ENCODE measurements around the gene KRTAP10-6. TPM values are rescaled to one million over a fixed set of nuclear protein-coding genes. Genes with fewer than 3 reads are reported as not detected.
"Not testable (repeated sequence)": the region's sequence is repeated elsewhere in the genome, so short reads cannot be mapped to it uniquely, and the experiment has no call there.

Gene KRTAP10-6
- total RNA-seq, 1 experiment from 2014 or later, result not detected

- not testable (repeated sequence) for H2AFZ ChIP-seq (ENCODE audit: low read length); H3K27ac ChIP-seq (ENCODE audit: low read length); H3K36me3 ChIP-seq (ENCODE audit: insufficient read depth, low read length); H4K20me1 ChIP-seq (ENCODE audit: insufficient read depth, low read depth, low read length); H3K4me2 ChIP-seq (ENCODE audit: low read depth, low read length, poor library complexity, severe bottlenecking); H3K9ac ChIP-seq (ENCODE audit: low read length); H3K79me2 ChIP-seq (ENCODE audit: low read length); H3K27me3 ChIP-seq (ENCODE audit: low read length); DNase-seq; H3K4me3 ChIP-seq (ENCODE audit: low read length); H3K4me1 ChIP-seq (ENCODE audit: low read length); H3K9me3 ChIP-seq (ENCODE audit: low read length); H3K9me2 ChIP-seq (replicated peaks; ENCODE audit: insufficient read depth, low read length)
These were observed 1.2 kb downstream of the KRTAP10-6 start for GRCh38 chr21:44590897-44591800.

- Histone ChIP-seq H3K9me3 (ENCODE audit: low read length) (no peaks in the 10 kb centered on the region), H4K20me1 (ENCODE audit: insufficient read depth, low read depth, low read length) (no peaks in the 10 kb centered on the region), H3K9me2 (replicated peaks; ENCODE audit: insufficient read depth, low read length) (no peaks in the 10 kb centered on the region), H3K9ac (ENCODE audit: low read length) (no peak overlapping the region), H3K4me1 (ENCODE audit: low read length) (no peaks in the 10 kb centered on the region), H3K27ac (ENCODE audit: low read length) (no peak overlapping the region), H3K79me2 (ENCODE audit: low read length) (no peaks in the 10 kb centered on the region), H3K4me2 (ENCODE audit: low read depth, low read length, poor library complexity, severe bottlenecking) (no peak overlapping the region), H3K36me3 (ENCODE audit: insufficient read depth, low read length) (no peaks in the 10 kb centered on the region), H3K27me3 (ENCODE audit: low read length) (no peaks in the 10 kb centered on the region), H3K4me3 (ENCODE audit: low read length) (no peak overlapping the region), H2AFZ (ENCODE audit: low read length) (no peak overlapping the region)
- DNase-seq, result no peak
These were observed 2.0 kb downstream of the KRTAP10-6 start for GRCh38 chr21:44590311-44590721.

- H3K4me1 ChIP-seq (ENCODE audit: low read length), result no peaks in the 10 kb centered on the region
These were observed 2.6 kb downstream of the KRTAP10-6 start for GRCh38 chr21:44589586-44590305.

GRCh38 chr21:44589094-44589493 lies 3.2 kb downstream of the KRTAP10-6 start:
- Histone ChIP-seq H3K9me3 (ENCODE audit: low read length) (no peaks in the 10 kb centered on the region), H3K4me1 (ENCODE audit: low read length) (no peaks in the 10 kb centered on the region), H2AFZ (ENCODE audit: low read length) (no peak overlapping the region), H3K36me3 (ENCODE audit: insufficient read depth, low read length) (no peaks in the 10 kb centered on the region), H3K9me2 (replicated peaks; ENCODE audit: insufficient read depth, low read length) (no peaks in the 10 kb centered on the region), H3K4me2 (ENCODE audit: low read depth, low read length, poor library complexity, severe bottlenecking) (no peak overlapping the region), H3K9ac (ENCODE audit: low read length) (no peak overlapping the region), H4K20me1 (ENCODE audit: insufficient read depth, low read depth, low read length) (no peaks in the 10 kb centered on the region), H3K4me3 (ENCODE audit: low read length) (no peak overlapping the region), H3K27ac (ENCODE audit: low read length) (no peak overlapping the region), H3K27me3 (ENCODE audit: low read length) (no peaks in the 10 kb centered on the region), H3K79me2 (ENCODE audit: low read length) (no peaks in the 10 kb centered on the region)
- no peak for DNase-seq

More at GRCh38 chr21:44589586-44590305, 2.6 kb downstream of the KRTAP10-6 start:
- H3K9me3 ChIP-seq (ENCODE audit: low read length), result no peaks in the 10 kb centered on the region
- H3K9ac ChIP-seq (ENCODE audit: low read length), result no peak overlapping the region
- H3K4me2 ChIP-seq (ENCODE audit: low read depth, low read length, poor library complexity, severe bottlenecking), result no peak overlapping the region
- no peak overlapping the region for H2AFZ ChIP-seq (ENCODE audit: low read length)
- no peaks in the 10 kb centered on the region for H3K36me3 ChIP-seq (ENCODE audit: insufficient read depth, low read length)
- H4K20me1 ChIP-seq (ENCODE audit: insufficient read depth, low read depth, low read length), result no peaks in the 10 kb centered on the region
- no peak overlapping the region for H3K27ac ChIP-seq (ENCODE audit: low read length)
- DNase-seq, result no peak
- no peak overlapping the region for H3K4me3 ChIP-seq (ENCODE audit: low read length)
- no peaks in the 10 kb centered on the region for H3K9me2 ChIP-seq (replicated peaks; ENCODE audit: insufficient read depth, low read length)
- H3K79me2 ChIP-seq (ENCODE audit: low read length), result no peaks in the 10 kb centered on the region
- H3K27me3 ChIP-seq (ENCODE audit: low read length), result no peaks in the 10 kb centered on the region

GRCh38 chr21:44585892-44586291 lies 6.4 kb downstream of the KRTAP10-6 start:
- Histone ChIP-seq H3K4me2 (ENCODE audit: low read depth, low read length, poor library complexity, severe bottlenecking) (no peak overlapping the region), H3K4me1 (ENCODE audit: low read length) (no peaks in the 10 kb centered on the region), H3K36me3 (ENCODE audit: insufficient read depth, low read length) (no peaks in the 10 kb centered on the region), H3K9me3 (ENCODE audit: low read length) (no peaks in the 10 kb centered on the region), H4K20me1 (ENCODE audit: insufficient read depth, low read depth, low read length) (no peaks in the 10 kb centered on the region), H2AFZ (ENCODE audit: low read length) (no peak overlapping the region), H3K27ac (ENCODE audit: low read length) (no peak overlapping the region), H3K9ac (ENCODE audit: low read length) (no peak overlapping the region), H3K4me3 (ENCODE audit: low read length) (no peak overlapping the region), H3K9me2 (replicated peaks; ENCODE audit: insufficient read depth, low read length) (no peaks in the 10 kb centered on the region), H3K27me3 (ENCODE audit: low read length) (no peaks in the 10 kb centered on the region), H3K79me2 (ENCODE audit: low read length) (no peaks in the 10 kb centered on the region)
- no peak for DNase-seq

- Histone ChIP-seq H2AFZ (ENCODE audit: low read length) (no peak overlapping the region), H3K4me1 (ENCODE audit: low read length) (no peaks in the 10 kb centered on the region), H3K4me3 (ENCODE audit: low read length) (no peak overlapping the region), H3K27ac (ENCODE audit: low read length) (no peak overlapping the region), H4K20me1 (ENCODE audit: insufficient read depth, low read depth, low read length) (no peaks in the 10 kb centered on the region), H3K36me3 (ENCODE audit: insufficient read depth, low read length) (no peaks in the 10 kb centered on the region), H3K4me2 (ENCODE audit: low read depth, low read length, poor library complexity, severe bottlenecking) (no peak overlapping the region), H3K9ac (ENCODE audit: low read length) (no peak overlapping the region), H3K79me2 (ENCODE audit: low read length) (no peaks in the 10 kb centered on the region), H3K27me3 (ENCODE audit: low read length) (no peaks in the 10 kb centered on the region), H3K9me2 (replicated peaks; ENCODE audit: insufficient read depth, low read length) (no peaks in the 10 kb centered on the region), H3K9me3 (ENCODE audit: low read length) (no peaks in the 10 kb centered on the region)
- DNase-seq, result no peak
These were observed 8.5 kb downstream of the KRTAP10-6 start for GRCh38 chr21:44583800-44584147.

GRCh38 chr21:44583089-44583799 lies 9.1 kb downstream of the KRTAP10-6 start:
- no peak overlapping the region for H2AFZ ChIP-seq (ENCODE audit: low read length)
- no peak overlapping the region for H3K4me2 ChIP-seq (ENCODE audit: low read depth, low read length, poor library complexity, severe bottlenecking)
- no peak overlapping the region for H3K4me3 ChIP-seq (ENCODE audit: low read length)
- no peaks in the 10 kb centered on the region for H3K36me3 ChIP-seq (ENCODE audit: insufficient read depth, low read length)
- no peaks in the 10 kb centered on the region for H3K9me3 ChIP-seq (ENCODE audit: low read length)
- H3K27ac ChIP-seq (ENCODE audit: low read length), result no peak overlapping the region
- DNase-seq, result no peak
- H4K20me1 ChIP-seq (ENCODE audit: insufficient read depth, low read depth, low read length), result no peaks in the 10 kb centered on the region
- no peaks in the 10 kb centered on the region for H3K27me3 ChIP-seq (ENCODE audit: low read length)
- H3K4me1 ChIP-seq (ENCODE audit: low read length), result no peaks in the 10 kb centered on the region
- no peak overlapping the region for H3K9ac ChIP-seq (ENCODE audit: low read length)
- no peaks in the 10 kb centered on the region for H3K79me2 ChIP-seq (ENCODE audit: low read length)
- no peaks in the 10 kb centered on the region for H3K9me2 ChIP-seq (replicated peaks; ENCODE audit: insufficient read depth, low read length)

- H3K36me3 ChIP-seq (ENCODE audit: insufficient read depth, low read length), result no peaks in the 10 kb centered on the region
- H4K20me1 ChIP-seq (ENCODE audit: insufficient read depth, low read depth, low read length), result no peaks in the 10 kb centered on the region
- H3K4me1 ChIP-seq (ENCODE audit: low read length), result no peaks in the 10 kb centered on the region
- no peak overlapping the region for H3K9ac ChIP-seq (ENCODE audit: low read length)
- H3K79me2 ChIP-seq (ENCODE audit: low read length), result no peaks in the 10 kb centered on the region
- DNase-seq, result no peak
- H3K27me3 ChIP-seq (ENCODE audit: low read length), result no peaks in the 10 kb centered on the region
- H3K9me3 ChIP-seq (ENCODE audit: low read length), result no peaks in the 10 kb centered on the region
- H3K4me2 ChIP-seq (ENCODE audit: low read depth, low read length, poor library complexity, severe bottlenecking), result no peak overlapping the region
- H2AFZ ChIP-seq (ENCODE audit: low read length), result no peak overlapping the region
- no peaks in the 10 kb centered on the region for H3K9me2 ChIP-seq (replicated peaks; ENCODE audit: insufficient read depth, low read length)
- H3K27ac ChIP-seq (ENCODE audit: low read length), result no peak overlapping the region
- no peak overlapping the region for H3K4me3 ChIP-seq (ENCODE audit: low read length)
These were observed 10.2 kb downstream of the KRTAP10-6 start for GRCh38 chr21:44582055-44582454.

All from Karpas-422 (cell line).